Activated CD8-positive, alpha-beta T cell treated with anti-CD3 and anti-CD28 coated beads, Interleukin-2, amount 10 ng/mL, durations not matched to agents 7 days and 5 days (primary cell): ENCODE results near the gene SSTR5. TPM values are rescaled to one million over a fixed set of nuclear protein-coding genes. Genes with fewer than 3 reads are reported as not detected.
"Not testable (repeated sequence)": the region's sequence is repeated elsewhere in the genome, so short reads cannot be mapped to it uniquely, and the experiment has no call there.

ENCODE experiments used
- ATAC-seq: fragments of 150-1000 bp; cut with Tn5 transposase; one replicate; pipeline ENCODE4 v1.10.0; 2021; ENCODE audit warnings: moderate library complexity
- CTCF ChIA-PET: fragments of 350-600 bp; sonication (Branson Sonifier 250); formaldehyde crosslinking; loops from one replicate; lab custom pipeline; 2021; ENCODE audit warnings: antibody characterized with exemption; lab: Charles Lee
- POLR2A ChIA-PET: fragments of 350-600 bp; sonication (Branson Sonifier 250); formaldehyde crosslinking; loops from one replicate; lab custom pipeline; 2021; ENCODE audit warnings: antibody characterized with exemption; lab: Charles Lee
- DNase-seq: peaks from one replicate; pipeline ENCODE4 v3.0.0-alpha.2; 2020
- H3K27ac Mint-ChIP-seq: one replicate; pipeline ENCODE4 v1.8.0; 2021; ENCODE audit warnings: mild to moderate bottlenecking, mixed read lengths
- H3K27me3 Mint-ChIP-seq: one replicate; pipeline ENCODE4 v1.8.0; 2021; ENCODE audit warnings: low read depth, mixed read lengths
- H3K36me3 Mint-ChIP-seq: one replicate; pipeline ENCODE4 v1.8.0; 2021; ENCODE audit warnings: low read depth, mixed read lengths
- H3K4me1 Mint-ChIP-seq: one replicate; pipeline ENCODE4 v1.8.0; 2021; ENCODE audit warnings: low read depth, mixed read lengths
- H3K4me3 Mint-ChIP-seq: one replicate; pipeline ENCODE4 v1.8.0; 2021; ENCODE audit warnings: mild to moderate bottlenecking, mixed read lengths
- H3K9me3 Mint-ChIP-seq: one replicate; pipeline ENCODE4 v1.8.0; 2022; ENCODE audit warnings: mixed read lengths; ENCODE audit not compliant: insufficient read depth
- total RNA-seq, 2 experiments: library from RNA; stranded (reverse); gene quantifications; one replicate each; pipeline ENCODE4 v1.2.3, GENCODE V29; 2021

The SSTR5 gene
- not detected for total RNA-seq

- Mint-ChIP-seq H3K36me3 (peaks cover 2% of the 10 kb centered on the region), H3K4me1 (no peaks in the 10 kb centered on the region), H3K4me3 (no peak within 1 kb of the TSS), H3K27ac (no peak within 1 kb of the TSS), H3K9me3 (no peaks in the 10 kb centered on the region), H3K27me3 (peaks cover 9% of the 10 kb centered on the region)
- ChIA-PET POLR2A (no interaction called here), CTCF (no interaction called here)
- no peak for ATAC-seq
- no peak for DNase-seq
These were observed at the start of gene SSTR5 for GRCh38 chr16:1072526-1073261. TSS of gene SSTR5 (plus strand) at chr16:1072747. CDS start at chr16:1078869, 6,122 bp downstream.

- no peak overlapping the region for H3K4me3 Mint-ChIP-seq
- no peaks in the 10 kb centered on the region for H3K9me3 Mint-ChIP-seq
- H3K27ac Mint-ChIP-seq = no peak overlapping the region
- H3K4me1 Mint-ChIP-seq = no peaks in the 10 kb centered on the region
- ATAC-seq = no peak
- H3K27me3 Mint-ChIP-seq = no peaks in the 10 kb centered on the region
- no peaks in the 10 kb centered on the region for H3K36me3 Mint-ChIP-seq
- ChIA-PET POLR2A (no interaction called here), CTCF (no interaction called here)
- DNase-seq = no peak
These were observed 48.4 kb upstream of the SSTR5 start for GRCh38 chr16:1024138-1024537.

- POLR2A ChIA-PET, H3K27me3 Mint-ChIP-seq, H3K4me1 Mint-ChIP-seq, H3K9me3 Mint-ChIP-seq, H3K36me3 Mint-ChIP-seq, H3K27ac Mint-ChIP-seq, H3K4me3 Mint-ChIP-seq, ATAC-seq, CTCF ChIA-PET: not testable (repeated sequence)
- peak; percentile 38 for DNase-seq
These were observed 47.3 kb upstream of the SSTR5 start for GRCh38 chr16:1025183-1025809.

DNA sequence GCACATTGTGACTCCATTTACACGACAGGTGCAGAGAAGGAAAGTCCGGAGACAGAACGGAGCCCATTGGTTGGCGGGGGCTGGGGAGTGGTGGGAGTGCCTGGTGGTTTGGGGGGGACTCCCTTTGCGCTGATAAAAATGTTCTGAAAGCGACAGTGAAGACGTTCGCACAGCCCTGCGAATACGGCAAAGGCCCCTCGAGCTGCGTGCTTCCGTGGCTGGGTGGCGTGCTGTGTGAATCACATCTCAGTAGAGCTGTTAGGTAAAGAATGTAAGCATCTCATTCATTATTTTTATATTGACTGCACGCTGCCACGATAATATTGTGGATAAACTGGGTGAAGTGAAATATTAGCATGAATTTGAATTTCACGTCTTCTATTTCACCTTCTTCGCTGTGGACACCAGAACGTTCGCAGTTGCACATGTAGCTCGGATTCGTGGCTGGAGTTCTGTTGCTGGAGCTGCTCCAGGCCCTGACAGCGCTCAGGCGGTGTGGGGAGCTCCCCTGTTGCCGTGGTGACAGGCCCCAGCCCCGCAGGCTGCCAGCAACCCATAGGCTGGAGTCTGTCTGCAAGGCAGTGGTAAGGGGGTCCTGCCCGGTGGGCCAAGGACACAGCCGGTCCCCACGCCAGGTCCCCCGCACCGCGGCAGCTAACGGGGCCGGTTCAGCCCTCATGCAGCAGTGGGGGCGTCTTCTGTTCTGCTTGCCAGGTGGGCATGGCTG, 46.3 kb upstream of the SSTR5 start:
- Mint-ChIP-seq H3K4me1 (no peaks in the 10 kb centered on the region), H3K9me3 (no peaks in the 10 kb centered on the region)
- CTCF ChIA-PET = no interaction called here

GRCh38 chr16:1026784-1027500, 45.6 kb upstream of the SSTR5 start:
- POLR2A ChIA-PET = no interaction called here
- DNase-seq (no peak), ATAC-seq (no peak)
- Mint-ChIP-seq H3K27me3 (no peaks in the 10 kb centered on the region), H3K4me1 (no peaks in the 10 kb centered on the region), H3K36me3 (no peaks in the 10 kb centered on the region), H3K9me3 (no peaks in the 10 kb centered on the region), H3K27ac (no peak overlapping the region), H3K4me3 (no peak overlapping the region)
- CTCF ChIA-PET = no interaction called here

More for the DNA sequence above, 46.3 kb upstream of the SSTR5 start:
- no peaks in the 10 kb centered on the region for H3K36me3 Mint-ChIP-seq
- H3K4me3 Mint-ChIP-seq = no peak overlapping the region
- POLR2A ChIA-PET = no interaction called here
- no peak for ATAC-seq
- DNase-seq = no peak
- no peaks in the 10 kb centered on the region for H3K27me3 Mint-ChIP-seq
- no peak overlapping the region for H3K27ac Mint-ChIP-seq

DNA sequence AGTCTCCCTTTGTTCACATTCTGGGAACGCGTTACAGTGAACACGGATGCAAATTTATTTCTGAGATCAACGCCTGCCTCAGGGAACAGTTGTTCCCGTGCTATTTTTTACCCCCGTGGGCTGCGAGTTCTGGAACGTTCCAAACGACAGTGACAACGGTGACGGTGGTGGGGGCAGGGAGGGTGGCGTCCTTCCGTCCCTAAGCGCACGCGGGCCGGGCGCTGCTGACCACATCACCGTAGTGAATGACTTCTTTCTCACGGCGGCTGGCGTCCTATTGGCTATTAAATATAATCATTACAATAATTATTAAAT, 45.1 kb upstream of the SSTR5 start:
- no peaks in the 10 kb centered on the region for H3K9me3 Mint-ChIP-seq
- DNase-seq = no peak
- H3K4me3 Mint-ChIP-seq = no peak overlapping the region
- ChIA-PET CTCF (no interaction called here), POLR2A (no interaction called here)
- no peaks in the 10 kb centered on the region for H3K4me1 Mint-ChIP-seq
- no peaks in the 10 kb centered on the region for H3K36me3 Mint-ChIP-seq
- no peak overlapping the region for H3K27ac Mint-ChIP-seq
- no peaks in the 10 kb centered on the region for H3K27me3 Mint-ChIP-seq
- no peak for ATAC-seq

- Mint-ChIP-seq H3K4me1 (no peaks in the 10 kb centered on the region), H3K4me3 (no peak overlapping the region), H3K27me3 (no peaks in the 10 kb centered on the region), H3K9me3 (no peaks in the 10 kb centered on the region), H3K27ac (no peak overlapping the region), H3K36me3 (no peaks in the 10 kb centered on the region)
- ChIA-PET POLR2A (no interaction called here), CTCF (no interaction called here)
- DNase-seq = no peak
- no peak for ATAC-seq
These were observed 44.5 kb upstream of the SSTR5 start for GRCh38 chr16:1028056-1028455.

GRCh38 chr16:1028524-1029258, 43.9 kb upstream of the SSTR5 start:
- POLR2A ChIA-PET = no interaction called here
- H3K4me1 Mint-ChIP-seq = no peaks in the 10 kb centered on the region

GRCh38 chr16:1029259-1029545, 43.3 kb upstream of the SSTR5 start:
- CTCF ChIA-PET = no interaction called here
- H3K4me1 Mint-ChIP-seq = no peaks in the 10 kb centered on the region
- H3K27me3 Mint-ChIP-seq = no peaks in the 10 kb centered on the region
- H3K9me3 Mint-ChIP-seq = no peaks in the 10 kb centered on the region
- H3K36me3 Mint-ChIP-seq = no peaks in the 10 kb centered on the region
- no peak overlapping the region for H3K4me3 Mint-ChIP-seq
- DNase-seq (no peak), ATAC-seq (no peak)
- no peak overlapping the region for H3K27ac Mint-ChIP-seq
- POLR2A ChIA-PET = no interaction called here

More at GRCh38 chr16:1028524-1029258, 43.9 kb upstream of the SSTR5 start:
- Mint-ChIP-seq H3K4me3 (no peak overlapping the region), H3K27ac (no peak overlapping the region), H3K27me3 (no peaks in the 10 kb centered on the region), H3K36me3 (no peaks in the 10 kb centered on the region), H3K9me3 (no peaks in the 10 kb centered on the region)
- ATAC-seq = no peak
- no peak for DNase-seq
- CTCF ChIA-PET = no interaction called here

DNA sequence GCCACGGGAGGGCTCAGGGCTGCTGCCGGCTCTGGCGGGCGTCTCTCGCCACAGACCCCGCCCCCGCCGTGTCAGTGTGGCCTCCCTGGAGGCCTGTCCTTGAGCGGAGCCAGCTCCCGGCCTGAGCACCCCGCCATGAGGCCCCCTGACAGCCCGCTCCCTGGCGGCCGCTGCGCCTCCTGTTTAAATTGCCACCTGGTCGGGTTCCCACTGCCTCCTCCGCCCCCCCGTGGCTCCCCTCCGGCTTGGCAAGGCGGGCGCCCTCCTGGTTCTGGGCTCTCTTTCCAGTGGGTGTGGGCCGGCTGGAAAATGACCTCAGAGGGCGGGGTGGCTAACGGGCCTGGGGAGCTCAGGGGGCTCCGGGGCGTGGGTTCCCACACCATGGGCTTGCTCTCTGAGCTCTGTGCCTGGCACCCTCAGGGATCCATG, 42.1 kb upstream of the SSTR5 start:
- DNase-seq (no peak), ATAC-seq (no peak)
- Mint-ChIP-seq H3K4me3 (no peak overlapping the region), H3K27ac (no peak overlapping the region), H3K9me3 (no peaks in the 10 kb centered on the region), H3K27me3 (no peaks in the 10 kb centered on the region), H3K36me3 (no peaks in the 10 kb centered on the region), H3K4me1 (no peaks in the 10 kb centered on the region)
- CTCF ChIA-PET = no interaction called here
- POLR2A ChIA-PET = no interaction called here

GRCh38 chr16:1031666-1032065, 40.9 kb upstream of the SSTR5 start:
- Mint-ChIP-seq H3K27me3 (no peaks in the 10 kb centered on the region), H3K4me3 (no peak overlapping the region), H3K36me3 (no peaks in the 10 kb centered on the region), H3K4me1 (no peaks in the 10 kb centered on the region), H3K9me3 (no peaks in the 10 kb centered on the region), H3K27ac (no peak overlapping the region)
- no peak for DNase-seq
- no peak for ATAC-seq
- ChIA-PET POLR2A (no interaction called here), CTCF (no interaction called here)
